Measurements from ENCODE around the gene OR2T10.
"Not testable (repeated sequence)": the region's sequence is repeated elsewhere in the genome, so short reads cannot be mapped to it uniquely, and the experiment has no call there.

The OR2T10 gene

GRCh38 chr1:248597589-248597988, at the start of gene OR2T10:
Gene OR2T10 (minus strand): TSS chr1:248597700. CDS start chr1:248593768, 3,932 bp downstream.
- no peak within 1 kb of the TSS for H3K4me3 ChIP-seq (ENCODE audit: low read depth, low read length)
- no peak for TF ChIP-seq CTCF (IDR thresholded peaks at IDR 0.05; ENCODE audit: low read depth, low read length)

GRCh38 chr1:248645178-248645577, 47.7 kb upstream of the OR2T10 start, which contains the start of gene OR2T35:
Gene OR2T35 (minus strand): TSS chr1:248645278. CDS start chr1:248639258, 6,020 bp downstream.
- not testable (repeated sequence) for H3K4me3 ChIP-seq (ENCODE audit: low read depth, low read length)

DNA sequence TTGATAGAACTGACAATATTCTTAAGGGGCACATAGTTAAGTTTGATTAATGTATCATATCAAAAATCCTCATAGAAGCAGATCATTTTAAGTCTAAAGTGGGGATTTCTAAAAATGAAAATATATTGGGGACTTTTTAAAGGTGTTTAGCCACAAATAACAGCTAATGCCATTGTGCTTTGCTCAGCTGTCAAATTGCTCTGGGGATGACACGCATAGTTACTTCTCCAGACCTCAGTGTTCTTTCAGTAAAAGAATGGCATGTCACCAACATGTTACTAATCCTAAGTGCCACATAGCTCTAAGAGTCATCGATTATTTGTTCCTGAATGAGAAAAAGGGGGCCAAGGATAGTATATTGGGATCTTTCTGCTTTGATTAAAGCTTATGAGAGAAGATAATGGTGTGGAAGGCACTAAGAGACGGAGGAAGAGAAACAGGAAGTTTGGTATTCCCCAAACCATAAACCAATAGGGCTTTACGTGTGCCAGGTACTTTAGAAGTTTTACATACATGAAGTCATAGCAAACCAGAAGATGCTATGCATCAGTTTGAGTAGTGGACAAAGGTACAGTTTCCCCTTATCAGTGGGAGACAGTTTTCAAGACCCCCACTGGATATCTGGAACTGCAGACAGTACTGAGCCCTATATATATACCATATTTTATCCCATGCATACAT, 45.6 kb upstream of the OR2T10 start:
- H3K4me3 ChIP-seq (ENCODE audit: low read depth, low read length) = not testable (repeated sequence)

GRCh38 chr1:248641583-248641982, 44.1 kb upstream of the OR2T10 start:
- H3K4me3 ChIP-seq (ENCODE audit: low read depth, low read length) = not testable (repeated sequence)

DNA sequence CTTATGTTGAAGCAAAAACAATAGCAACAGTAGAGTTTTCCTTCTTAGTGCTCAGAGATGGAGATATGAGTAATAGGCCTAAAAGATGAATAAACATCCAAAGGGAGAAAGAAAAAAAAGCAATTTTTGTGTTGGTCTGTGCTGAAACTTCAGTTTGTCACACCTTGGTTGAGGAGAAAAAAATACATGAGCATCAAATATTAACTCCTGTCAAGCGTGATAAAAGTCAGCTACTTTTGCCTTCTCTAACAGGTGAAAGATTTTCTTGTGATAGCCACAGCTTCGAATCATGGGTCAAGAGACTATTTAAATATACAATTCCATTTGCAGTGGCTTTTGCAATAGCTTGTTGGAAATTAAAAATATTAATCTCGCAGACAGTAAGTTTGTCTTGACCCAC, 43.4 kb upstream of the OR2T10 start:
- not testable (repeated sequence) for H3K4me3 ChIP-seq (ENCODE audit: low read depth, low read length)

GRCh38 chr1:248639652-248640051, 42.2 kb upstream of the OR2T10 start:
- H3K4me3 ChIP-seq (ENCODE audit: low read depth, low read length) = not testable (repeated sequence)

DNA sequence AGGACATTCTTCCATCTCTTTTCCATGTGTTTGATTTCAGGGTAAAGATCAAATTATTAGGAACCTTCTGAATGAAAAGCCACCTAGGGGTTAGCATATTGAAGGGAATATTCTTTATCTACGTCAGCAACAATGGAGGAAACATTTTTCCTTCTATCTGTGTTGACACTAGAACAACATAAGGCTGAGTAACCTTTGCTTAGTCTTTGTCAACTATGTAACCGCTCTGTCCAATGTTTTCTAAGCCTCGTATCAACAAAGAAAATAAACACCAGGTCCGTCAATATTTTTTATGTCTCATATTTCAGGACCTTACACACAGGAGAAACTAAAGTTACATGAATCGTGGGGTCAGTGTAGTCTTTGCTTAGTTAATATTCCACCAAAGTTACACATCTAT, 39.1 kb upstream of the OR2T10 start:
- H3K4me3 ChIP-seq (ENCODE audit: low read depth, low read length) = not testable (repeated sequence)

DNA sequence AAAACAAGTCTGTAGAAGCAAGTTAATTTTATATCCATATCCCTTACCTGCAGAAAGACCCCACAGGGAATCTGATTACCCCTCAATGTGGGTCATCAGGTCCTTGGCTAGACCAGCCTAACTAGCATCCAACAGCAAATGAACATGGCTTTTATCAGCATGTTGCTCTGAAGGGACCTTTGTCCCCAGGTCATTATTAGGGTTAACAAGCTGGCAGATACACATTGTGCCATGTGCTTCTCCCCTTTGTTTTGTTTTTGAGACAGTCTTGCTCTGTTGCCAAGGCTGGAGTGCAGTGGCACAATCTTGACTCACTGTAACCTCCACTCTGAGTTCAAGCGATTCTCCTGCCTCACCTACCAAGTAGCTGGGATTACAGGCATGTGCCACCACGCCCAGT, 37.5 kb upstream of the OR2T10 start, which contains the start of gene OR2T11:
Gene OR2T11, minus strand, starts transcription at position 101 of the 400 bp plus-strand sequence. CDS start 7,963 bp downstream, outside the sequence.
- not testable (repeated sequence) for H3K4me3 ChIP-seq (ENCODE audit: low read depth, low read length)

DNA sequence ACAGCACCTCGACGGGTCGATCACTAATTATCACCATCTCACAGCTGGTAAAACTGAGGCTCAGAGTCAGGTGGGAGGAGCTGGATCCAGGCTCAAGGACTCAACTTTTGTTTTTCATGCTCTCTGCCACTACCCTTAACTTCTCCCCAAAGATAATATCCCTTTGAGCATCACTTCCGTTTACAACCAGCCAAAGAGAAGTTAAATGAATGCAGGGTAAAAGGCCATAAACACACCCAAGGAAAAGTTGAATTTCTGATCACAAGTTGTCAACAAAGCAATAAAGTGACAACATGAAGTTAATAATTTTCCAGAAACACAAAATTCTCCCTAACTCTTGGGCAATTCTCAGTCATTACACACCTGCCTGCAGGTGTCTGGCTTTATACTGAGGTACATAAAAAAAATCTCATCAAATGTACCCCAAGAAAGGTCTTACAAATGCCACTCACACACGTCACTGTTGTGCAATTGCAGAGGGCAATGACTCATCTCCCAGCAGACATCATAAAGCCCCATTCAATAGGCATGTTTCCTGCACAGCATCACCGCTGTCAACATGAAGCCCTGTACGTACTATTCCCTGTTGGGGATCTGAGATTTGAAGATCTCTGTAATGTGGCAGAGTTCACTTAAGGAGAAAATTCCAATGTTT, 34.0 kb upstream of the OR2T10 start:
- no peak overlapping the region for H3K4me3 ChIP-seq (ENCODE audit: low read depth, low read length)
- no peak for TF ChIP-seq CTCF (IDR thresholded peaks at IDR 0.05; ENCODE audit: low read depth, low read length)

DNA sequence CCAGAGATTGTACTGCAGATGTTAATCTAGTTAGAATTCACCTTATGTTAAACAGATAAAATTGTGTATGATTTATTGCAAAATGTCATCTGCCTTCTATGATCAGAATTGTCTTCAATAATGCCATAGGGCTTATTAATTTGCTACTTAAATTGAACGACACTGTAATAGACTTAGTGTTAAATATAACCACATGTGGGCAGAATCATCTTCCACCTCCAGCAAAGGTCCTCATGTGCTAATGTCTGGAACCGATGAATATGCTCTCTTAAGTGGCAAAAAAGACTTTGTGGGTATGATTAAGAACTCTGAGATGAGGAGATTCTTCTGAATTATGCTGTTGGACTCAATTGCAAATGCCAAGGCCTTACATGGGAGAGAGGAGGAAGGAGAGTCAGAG, 33.1 kb upstream of the OR2T10 start:
- H3K4me3 ChIP-seq (ENCODE audit: low read depth, low read length) = no peak overlapping the region

More for the DNA sequence above, 33.1 kb upstream of the OR2T10 start:
- no peak for TF ChIP-seq CTCF (IDR thresholded peaks at IDR 0.05; ENCODE audit: low read depth, low read length)

All from WI38 (cell line).